Lower leg skin (tissue), 4 donors: ENCODE data around the gene DENND1A. TPM values are rescaled to one million over a fixed set of nuclear protein-coding genes. Genes with fewer than 3 reads are reported as not detected.

Source experiments
- DNase-seq, 2 donors: peaks; one replicate each; pipeline ENCODE4 v3.0.0-alpha.2; 2019; ENCODE audit warnings: low spot score in 2 of 2
- H3K4me3 ChIP-seq: fragments of 200-600 bp; sonication (generic); 2 replicates; pipeline ENCODE4 v1.5.1; 2017; ENCODE audit warnings: mild to moderate bottlenecking, low read depth; ENCODE audit not compliant: poor library complexity, severe bottlenecking
- POLR2A ChIP-seq, 2 donors: fragments of 450-650 bp; IDR thresholded peaks; one replicate each; pipeline ENCODE4 v1.6.1; 2016 to 2017; ENCODE audit warnings: antibody characterized with exemption in 2 of 2, mild to moderate bottlenecking in 1 of 2, moderate library complexity in 1 of 2
- WGBS, 2 donors: methylation state at CpG; one replicate each; pipeline ENCODE4 v1.1.5; 2018; 5-methylcytosine and 5-hydroxymethylcytosine counted together
- intact Hi-C: fragments of 100-400 bp; cut with DNase I; formaldehyde crosslinking; loops from one replicate; pipeline ENCODE4 v1.15.0; 2023; ENCODE audit warnings: low total_unique reads
- total RNA-seq, 4 donors: library from RNA; depleted of rRNA; stranded (reverse); fragments of >200 nt; gene quantifications; one replicate each; pipeline ENCODE4 v1.1.0, GENCODE V29; 2016
- TF ChIP-seq, protein P1 (sequence below), 3 donors: fragments of 450-650 bp; IDR thresholded peaks; one replicate each; pipeline ENCODE4 v1.5.1; 2016; ENCODE audit warnings: antibody characterized with exemption in 3 of 3, mild to moderate bottlenecking in 3 of 3, moderate library complexity in 2 of 3

DENND1A gene
- total RNA-seq, 4 donors from 2014 or later: 6.5 to 16.3 (median 12.3) TPM

DNA sequence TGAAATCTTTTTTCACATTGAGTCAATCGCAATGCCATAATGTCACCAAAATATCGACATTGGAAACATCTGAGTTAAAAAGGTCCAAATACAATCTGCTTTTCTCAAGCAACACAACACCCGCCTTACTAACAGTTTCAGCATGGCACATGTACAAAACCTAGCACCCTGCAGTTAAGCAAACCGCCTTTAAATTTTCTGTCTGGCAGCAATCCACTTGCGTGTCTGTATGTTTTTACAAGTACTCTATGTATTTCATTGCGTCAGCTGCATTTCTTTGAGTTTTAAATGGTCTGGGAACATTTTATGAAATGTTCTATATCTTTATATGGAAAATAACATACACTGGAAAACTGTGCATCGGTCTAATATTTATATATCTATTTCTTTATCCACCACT is 134.6 kb downstream of the DENND1A start:
- no peak overlapping the region for H3K4me3 ChIP-seq
- intact Hi-C loops: no loop called here
- TF ChIP-seq POLR2A (IDR thresholded peaks at IDR 0.05): no peak
- TF ChIP-seq, protein P1, sequence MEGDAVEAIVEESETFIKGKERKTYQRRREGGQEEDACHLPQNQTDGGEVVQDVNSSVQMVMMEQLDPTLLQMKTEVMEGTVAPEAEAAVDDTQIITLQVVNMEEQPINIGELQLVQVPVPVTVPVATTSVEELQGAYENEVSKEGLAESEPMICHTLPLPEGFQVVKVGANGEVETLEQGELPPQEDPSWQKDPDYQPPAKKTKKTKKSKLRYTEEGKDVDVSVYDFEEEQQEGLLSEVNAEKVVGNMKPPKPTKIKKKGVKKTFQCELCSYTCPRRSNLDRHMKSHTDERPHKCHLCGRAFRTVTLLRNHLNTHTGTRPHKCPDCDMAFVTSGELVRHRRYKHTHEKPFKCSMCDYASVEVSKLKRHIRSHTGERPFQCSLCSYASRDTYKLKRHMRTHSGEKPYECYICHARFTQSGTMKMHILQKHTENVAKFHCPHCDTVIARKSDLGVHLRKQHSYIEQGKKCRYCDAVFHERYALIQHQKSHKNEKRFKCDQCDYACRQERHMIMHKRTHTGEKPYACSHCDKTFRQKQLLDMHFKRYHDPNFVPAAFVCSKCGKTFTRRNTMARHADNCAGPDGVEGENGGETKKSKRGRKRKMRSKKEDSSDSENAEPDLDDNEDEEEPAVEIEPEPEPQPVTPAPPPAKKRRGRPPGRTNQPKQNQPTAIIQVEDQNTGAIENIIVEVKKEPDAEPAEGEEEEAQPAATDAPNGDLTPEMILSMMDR (IDR thresholded peaks at IDR 0.05): no peak
- no peak for DNase-seq
- 90 to 92% methylated on average over 7 of the region's 7 CpGs for WGBS, 2 donors

DNA sequence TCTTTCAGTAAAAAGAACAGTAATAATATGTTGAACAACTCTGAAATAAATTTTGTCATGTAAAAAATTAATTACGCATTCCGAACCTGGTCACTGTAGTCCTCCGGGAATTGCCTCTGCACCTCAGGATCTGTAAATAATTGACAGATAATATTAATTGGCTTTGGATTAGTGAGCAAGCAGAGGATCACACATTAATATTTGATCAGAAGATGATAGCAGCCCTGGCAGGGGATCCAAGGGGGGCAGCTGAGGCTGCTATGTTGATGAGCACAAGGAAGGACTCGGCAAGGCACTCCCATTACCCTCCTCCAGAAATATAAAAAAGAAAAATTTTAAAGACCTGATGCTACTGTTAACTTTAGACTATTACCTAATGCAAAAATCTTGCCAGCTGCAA is 137.4 kb downstream of the DENND1A start:
- H3K4me3 ChIP-seq: no peak overlapping the region
- TF ChIP-seq POLR2A (IDR thresholded peaks at IDR 0.05): no peak
- TF ChIP-seq, protein P1 (IDR thresholded peaks at IDR 0.05): no peak
- intact Hi-C loops: no loop called here
- 93% methylated on average over 4 of the region's 4 CpGs for WGBS, 2 donors
- no peak for DNase-seq

DNA sequence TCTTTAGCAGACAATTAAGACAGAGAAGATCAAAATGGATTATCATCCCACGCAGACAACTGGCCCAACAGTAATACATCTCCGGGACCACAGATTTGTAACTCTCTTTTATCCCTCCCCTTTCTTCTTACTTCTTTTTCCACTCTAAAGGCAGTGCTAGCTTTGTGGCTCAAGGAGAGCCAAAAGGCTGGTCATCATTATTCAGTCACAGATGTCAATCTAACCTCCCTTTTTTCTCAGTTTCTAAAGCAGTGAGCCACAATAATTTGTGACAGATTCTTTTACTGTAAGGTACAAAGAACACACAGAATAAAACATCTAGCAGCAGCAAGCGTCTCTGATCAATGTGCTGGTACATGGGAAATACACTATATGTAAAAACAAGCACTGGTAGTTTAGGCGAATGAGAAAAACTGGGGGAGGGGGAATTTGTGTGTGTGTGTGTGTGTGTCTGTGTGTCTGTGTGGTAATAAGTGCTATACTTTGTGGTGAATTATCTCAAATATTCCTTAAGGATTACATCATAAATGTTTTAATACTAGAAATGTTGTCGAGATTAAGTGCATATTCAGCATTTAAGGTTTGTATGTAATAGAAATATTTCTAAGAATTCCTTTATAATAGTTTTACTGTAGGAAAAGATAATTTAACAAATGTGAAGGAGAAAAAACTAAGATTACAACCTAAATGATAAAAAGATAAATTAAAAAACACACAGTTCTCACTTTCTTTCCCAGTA is 140.2 kb downstream of the DENND1A start:
- H3K4me3 ChIP-seq: no peak overlapping the region
- no peak for DNase-seq
- intact Hi-C loops: no loop called here
- no peak for TF ChIP-seq POLR2A (IDR thresholded peaks at IDR 0.05)
- TF ChIP-seq, protein P1 (IDR thresholded peaks at IDR 0.05): no peak
- 94 to 95% methylated on average over 5 of the region's 5 CpGs for WGBS, 2 donors

DNA sequence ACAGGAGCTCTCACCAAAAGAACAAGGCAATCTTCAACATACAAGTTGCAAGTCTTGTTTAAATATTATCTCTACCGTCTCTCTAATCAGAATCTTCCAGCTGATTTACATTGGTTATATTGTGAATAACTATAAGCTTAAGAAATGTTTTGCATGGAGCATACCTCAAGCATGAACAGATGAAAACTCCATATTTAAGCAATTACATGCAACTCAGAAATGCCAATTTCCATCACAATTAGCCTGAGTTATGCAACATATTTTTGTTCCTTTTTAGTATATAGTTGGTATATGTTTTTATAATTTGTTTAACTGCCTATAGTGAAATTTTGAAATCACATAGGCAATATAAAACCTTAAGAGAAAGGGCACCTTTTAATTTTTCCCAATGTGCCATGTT is 142.5 kb downstream of the DENND1A start:
- TF ChIP-seq POLR2A (IDR thresholded peaks at IDR 0.05): no peak
- TF ChIP-seq, protein P1 (IDR thresholded peaks at IDR 0.05): no peak
- intact Hi-C loops: no loop called here
- no peak overlapping the region for H3K4me3 ChIP-seq
- no peak for DNase-seq
- WGBS, 2 donors: 73 to 76% methylated on average over 1 of the region's 1 CpG

DNA sequence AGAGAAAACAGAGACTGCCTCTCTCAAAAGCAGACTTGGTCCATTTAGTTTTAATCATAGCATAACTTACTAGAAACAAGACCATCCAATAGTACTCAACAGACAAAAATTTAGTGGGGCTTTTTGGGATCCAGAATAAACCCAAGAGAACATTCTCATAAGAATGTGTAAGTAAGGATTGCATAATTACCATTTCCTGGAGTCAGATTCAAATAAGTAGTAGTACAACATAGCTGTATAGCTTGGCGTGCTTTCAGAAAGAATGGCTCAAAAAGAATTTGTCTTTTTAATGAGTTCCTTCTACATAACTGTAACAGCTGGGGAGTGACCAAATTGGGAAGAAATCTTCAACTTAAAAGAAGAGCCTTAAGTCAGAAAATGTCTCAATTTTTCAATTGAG is 145.4 kb downstream of the DENND1A start:
- intact Hi-C loops: no loop called here
- H3K4me3 ChIP-seq: no peak overlapping the region
- TF ChIP-seq POLR2A (IDR thresholded peaks at IDR 0.05): no peak
- TF ChIP-seq, protein P1 (IDR thresholded peaks at IDR 0.05): no peak
- 97% methylated on average over 1 of the region's 1 CpG for WGBS, 2 donors
- no peak for DNase-seq
